T-helper 2 cell treated with Interferon-gamma antibody and Interleukin-4, amounts not matched to agents 100 ng/mL and 5 ng/mL, for 36 hours (primary cell): ENCODE data around the gene ADAD2. TPM values are rescaled to one million over a fixed set of nuclear protein-coding genes. Genes with fewer than 3 reads are reported as not detected.

ENCODE experiments used
- intact Hi-C: fragments of 100-400 bp; cut with micrococcal nuclease; formaldehyde crosslinking; loops from one replicate; pipeline ENCODE4 v1.15.1; 2023
- total RNA-seq: library from RNA; stranded (reverse); gene quantifications from 2 replicates; pipeline ENCODE4 v1.2.3, GENCODE V29; 2022

Gene ADAD2
- total RNA-seq, 1 donor from 2014 or later, result not detected

GRCh38 chr16:84176192-84177053 is 14.5 kb upstream of the ADAD2 start:
- intact Hi-C loops, result no loop called here

- intact Hi-C loops, result no loop called here
These were observed 13.2 kb upstream of the ADAD2 start for GRCh38 chr16:84177741-84178073.

GRCh38 chr16:84178146-84178765 is 12.7 kb upstream of the ADAD2 start:
- intact Hi-C loops, result no loop called here

GRCh38 chr16:84178892-84179611 is 11.9 kb upstream of the ADAD2 start:
- intact Hi-C loops, result no loop called here

GRCh38 chr16:84179612-84180320 is 11.2 kb upstream of the ADAD2 start:
- intact Hi-C loops, result no loop called here

- intact Hi-C loops, result no loop called here
These were observed 10.3 kb upstream of the ADAD2 start for GRCh38 chr16:84180519-84181140.

- intact Hi-C loops, result no loop called here
These were observed 9.6 kb upstream of the ADAD2 start for GRCh38 chr16:84181144-84181915.

- intact Hi-C loops, result no loop called here
These were observed 8.9 kb upstream of the ADAD2 start for GRCh38 chr16:84182104-84182503.

GRCh38 chr16:84182680-84183571 is 8.0 kb upstream of the ADAD2 start:
- intact Hi-C loops, result no loop called here

- intact Hi-C loops, result no loop called here
These were observed 7.4 kb upstream of the ADAD2 start for GRCh38 chr16:84183572-84183875.

GRCh38 chr16:84183911-84184591 is 6.9 kb upstream of the ADAD2 start:
- intact Hi-C loops, result no loop called here

- intact Hi-C loops, result loop anchor here (5.0 kb wide), 1 partner anchor 227 kb away; no protein-coding TSS in a partner anchor
These were observed 6.2 kb upstream of the ADAD2 start for GRCh38 chr16:84184775-84185174.

GRCh38 chr16:84186685-84187437 is 4.1 kb upstream of the ADAD2 start, which contains the start of gene TAF1C:
Gene TAF1C, minus strand, starts transcription at chr16:84187057. Its CDS starts 2,069 bp downstream, at chr16:84184988.
- intact Hi-C loops, result loop anchor here (1.0 to 5.0 kb wide), 5 partner anchors 42 to 230 kb away; partner anchors contain the start of genes DNAAF1, HSDL1 and MBTPS1

GRCh38 chr16:84191466-84191865 is 509 bp downstream of the ADAD2 start:
- intact Hi-C loops, result no loop called here

GRCh38 chr16:84193480-84193879 is 2.5 kb downstream of the ADAD2 start:
- intact Hi-C loops, result no loop called here

- intact Hi-C loops, result no loop called here
These were observed 3.1 kb downstream of the ADAD2 start for GRCh38 chr16:84194018-84194417.

- intact Hi-C loops, result no loop called here
These were observed 3.7 kb downstream of the ADAD2 start for GRCh38 chr16:84194470-84195200.
